ENCODE data around the gene MLKL.
A peak's percentile ranks its signal among the peaks of the same experiment; 100 is the strongest.
"Not testable (repeated sequence)": the region's sequence is repeated elsewhere in the genome, so short reads cannot be mapped to it uniquely, and the experiment has no call there.

MLKL gene

GRCh38 chr16:74695450-74696422 lies 4.9 kb downstream of the MLKL start:
- peak in 1 of 4 experiments; percentile 12 for DNase-seq

- DNase-seq = no peak
Observed at GRCh38 chr16:74691093-74691855, 9.4 kb downstream of the MLKL start.

- no peak for DNase-seq
Observed at GRCh38 chr16:74682556-74682955, 18.1 kb downstream of the MLKL start.

- DNase-seq = no peak
Observed at GRCh38 chr16:74680681-74681080, 20.0 kb downstream of the MLKL start.

GRCh38 chr16:74679983-74680382 lies 20.7 kb downstream of the MLKL start:
- DNase-seq = no peak

- DNase-seq = no peak
Observed at GRCh38 chr16:74677868-74678267, 22.8 kb downstream of the MLKL start.

- no peak for DNase-seq
Observed at GRCh38 chr16:74673876-74674275, 26.8 kb downstream of the MLKL start.

GRCh38 chr16:74668877-74669276 lies 31.8 kb downstream of the MLKL start:
- not testable (repeated sequence) for DNase-seq

GRCh38 chr16:74667255-74667700 lies 33.4 kb downstream of the MLKL start:
- DNase-seq = peak in 1 of 4 experiments; percentile 3

GRCh38 chr16:74666425-74667254 lies 34.0 kb downstream of the MLKL start, which contains the start of gene RFWD3:
Gene RFWD3 (minus strand): TSS chr16:74666877. CDS start chr16:74661449, 5,428 bp downstream.
- DNase-seq = peak; percentile 88 to 93 (median 90)

GRCh38 chr16:74666010-74666421 lies 34.6 kb downstream of the MLKL start:
- no peak for DNase-seq

GRCh38 chr16:74661064-74661463 lies 39.6 kb downstream of the MLKL start:
- DNase-seq = no peak

- no peak for DNase-seq
Observed at GRCh38 chr16:74660383-74660782, 40.3 kb downstream of the MLKL start.

- no peak for DNase-seq
Observed at GRCh38 chr16:74659041-74659440, 41.6 kb downstream of the MLKL start.

GRCh38 chr16:74657870-74658642 lies 42.6 kb downstream of the MLKL start:
- no peak for DNase-seq

- DNase-seq = no peak
Observed at GRCh38 chr16:74654536-74655050, 46.1 kb downstream of the MLKL start.

- not testable (repeated sequence) for DNase-seq
Observed at GRCh38 chr16:74652883-74653282, 47.8 kb downstream of the MLKL start.

- no peak for DNase-seq
Observed at GRCh38 chr16:74652249-74652648, 48.4 kb downstream of the MLKL start.

GRCh38 chr16:74651841-74652240 lies 48.8 kb downstream of the MLKL start:
- no peak for DNase-seq

- no peak for DNase-seq
Observed at GRCh38 chr16:74650966-74651567, 49.6 kb downstream of the MLKL start.
